Skeletal muscle cell (primary cell): ENCODE results near the gene ROPN1B.
"Not testable (repeated sequence)": the region's sequence is repeated elsewhere in the genome, so short reads cannot be mapped to it uniquely, and the experiment has no call there.

Experiments used
- DNase-seq: peaks from one replicate; pipeline ENCODE4 v3.0.0-alpha.2; 2010; ENCODE audit warnings: low read depth
- H3K4me3 ChIP-seq: 2 replicates; pipeline ENCODE4 v1.5.1; 2011; ENCODE audit warnings: low read depth, mild to moderate bottlenecking, control low read depth, low read length, moderate library complexity

Gene ROPN1B

DNA sequence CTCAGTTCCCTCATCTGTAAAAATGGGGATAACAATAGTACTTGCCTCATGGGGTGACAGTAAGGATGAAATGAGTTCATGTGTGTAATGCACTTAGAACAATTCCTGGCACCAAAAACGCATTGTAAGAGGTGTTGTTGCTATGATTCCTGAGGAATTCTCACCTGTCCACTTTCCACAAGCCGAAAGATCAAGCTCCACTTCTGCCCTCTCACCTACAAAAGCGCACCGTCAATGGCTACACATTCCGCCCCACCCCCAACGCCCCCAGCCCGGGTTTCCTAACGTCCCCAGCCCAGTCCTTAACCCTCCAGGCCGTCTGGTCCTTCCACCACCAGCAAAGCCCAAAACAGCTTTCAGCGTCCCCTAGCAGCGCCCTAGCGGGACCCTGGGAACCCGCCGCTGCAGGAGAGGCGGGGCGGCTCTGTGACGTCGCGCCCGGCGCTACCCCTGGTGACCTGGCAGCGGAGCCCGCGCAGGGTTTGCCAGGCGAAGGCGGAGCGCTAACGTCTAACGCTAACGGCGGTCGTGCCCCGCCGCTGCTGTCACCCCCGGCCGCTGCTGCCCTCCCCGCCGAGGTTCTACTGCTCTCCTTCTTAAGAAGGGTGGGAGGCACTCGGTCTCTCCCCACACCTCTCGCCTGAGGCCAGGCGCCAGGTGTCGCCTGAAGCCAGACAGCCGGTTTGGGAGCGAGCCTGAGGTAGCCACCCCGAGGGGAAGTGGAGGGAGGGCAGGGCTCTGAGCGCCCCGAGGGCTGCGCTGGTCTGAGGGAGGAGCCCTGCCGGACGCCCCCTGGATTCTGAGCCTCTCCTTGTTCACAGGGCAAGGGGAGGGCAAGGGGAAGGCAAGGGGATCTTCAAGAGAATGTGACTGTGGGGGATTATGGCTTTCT lies at the start of gene ROPN1B:
ROPN1B (plus strand) TSS at position 478 of the 892 bp plus-strand sequence. CDS start 2,877 bp downstream, outside the sequence.
- not testable (repeated sequence) for H3K4me3 ChIP-seq, DNase-seq

DNA sequence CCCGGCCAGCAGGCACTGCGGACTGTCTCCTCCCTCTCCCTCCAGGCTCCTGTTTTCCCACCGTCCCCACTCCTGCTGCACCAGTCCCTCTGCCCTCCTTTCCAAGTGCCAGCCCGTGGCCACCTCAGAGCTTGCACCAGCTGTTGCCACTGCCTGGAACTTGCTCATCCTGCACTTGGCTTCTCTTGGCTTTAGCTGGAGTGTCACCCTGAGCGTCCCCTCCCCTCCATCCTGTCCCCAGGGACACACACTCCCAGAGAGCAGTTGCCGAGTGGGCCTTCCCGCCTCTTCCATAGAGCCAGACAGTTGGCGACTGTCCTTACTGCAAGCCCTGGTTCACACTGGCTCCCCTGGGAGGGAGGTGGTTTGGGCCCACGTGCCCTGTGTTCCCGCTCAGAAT lies 48.8 kb upstream of the ROPN1B start:
- not testable (repeated sequence) for DNase-seq

DNA sequence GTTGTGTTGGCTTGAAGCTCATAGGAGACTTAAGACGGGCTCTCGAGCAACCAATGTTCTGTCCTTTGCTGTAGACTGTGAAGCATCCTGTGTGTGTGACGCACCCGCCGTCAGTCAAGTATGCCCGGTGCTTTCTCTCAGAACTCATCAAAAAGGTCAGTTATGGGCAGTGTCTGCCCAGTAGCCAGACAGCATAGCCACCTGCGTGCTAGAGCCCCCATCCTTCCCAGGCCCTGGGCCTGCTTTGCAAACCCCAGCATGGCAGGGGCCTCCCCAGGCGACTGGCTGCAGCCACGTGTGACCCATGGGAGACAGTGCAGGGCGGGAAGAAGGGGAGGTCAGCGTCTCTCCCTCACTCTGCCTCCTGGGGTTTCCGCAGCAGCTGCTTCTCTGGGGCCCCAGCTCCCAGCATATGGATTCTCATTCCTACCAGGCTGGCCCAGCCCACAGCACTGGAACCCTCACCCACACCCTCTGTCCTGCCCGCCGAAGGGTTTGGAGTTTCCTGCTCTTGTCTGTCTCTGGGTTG lies 48.2 kb upstream of the ROPN1B start:
- H3K4me3 ChIP-seq, DNase-seq: not testable (repeated sequence)

More for the DNA sequence above, 48.8 kb upstream of the ROPN1B start:
- not testable (repeated sequence) for H3K4me3 ChIP-seq

DNA sequence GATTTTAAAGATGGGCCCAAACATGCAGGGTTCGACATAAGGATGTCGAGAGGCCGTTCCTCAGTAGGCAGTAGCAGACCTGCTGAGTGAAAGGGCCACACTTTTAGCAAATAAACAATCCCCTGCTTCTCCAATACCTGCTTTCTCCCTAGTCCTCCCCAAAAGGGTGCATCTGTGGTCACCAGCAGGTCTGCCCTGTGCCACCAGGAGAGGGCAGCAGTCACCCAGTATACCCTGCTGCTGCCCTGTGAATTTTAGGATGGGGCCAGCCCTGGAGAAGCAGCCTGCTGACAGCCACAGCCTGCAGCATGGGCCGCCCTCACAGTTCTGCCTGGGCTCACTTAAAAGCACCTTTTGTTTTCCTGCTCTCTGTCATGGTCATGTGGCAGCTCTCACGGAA lies 47.3 kb upstream of the ROPN1B start:
- DNase-seq, H3K4me3 ChIP-seq: not testable (repeated sequence)

DNA sequence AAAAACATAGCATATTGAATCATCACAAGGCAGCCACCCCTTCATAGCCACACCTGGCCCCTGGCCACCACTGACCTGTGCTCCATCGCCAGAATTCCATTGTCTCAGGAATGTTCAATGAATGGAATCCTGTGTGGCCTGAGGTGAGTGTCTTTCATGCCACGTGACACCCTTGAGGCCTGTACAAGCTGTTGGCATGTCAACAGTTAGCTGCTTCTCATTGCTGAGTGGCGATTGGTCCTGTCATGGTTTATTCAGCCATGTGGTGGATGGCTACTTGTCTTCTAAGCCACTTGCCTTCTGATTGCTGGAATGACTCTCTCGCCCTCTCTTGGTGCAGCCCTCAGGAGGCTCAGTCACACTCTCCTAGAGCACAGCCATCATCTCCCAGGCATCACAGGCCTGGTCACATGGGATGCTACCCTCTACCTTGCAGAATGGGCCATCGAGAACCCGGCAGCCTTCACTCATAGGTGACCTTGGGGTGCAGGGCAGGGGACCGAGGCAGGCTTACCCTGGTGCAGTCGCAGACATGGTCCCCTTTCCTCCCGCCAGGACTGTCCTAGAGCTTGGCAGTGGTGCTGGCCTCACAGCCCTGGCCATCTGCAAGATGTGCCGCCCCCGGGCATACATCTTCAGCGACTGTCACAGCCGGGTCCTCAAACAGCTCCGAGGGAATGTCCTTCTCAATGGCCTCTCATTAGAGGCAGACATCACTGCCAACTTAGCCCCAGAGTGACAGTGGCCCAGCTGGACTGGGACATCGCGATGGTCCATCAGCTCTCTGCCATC lies 45.5 kb upstream of the ROPN1B start:
- not testable (repeated sequence) for H3K4me3 ChIP-seq, DNase-seq

DNA sequence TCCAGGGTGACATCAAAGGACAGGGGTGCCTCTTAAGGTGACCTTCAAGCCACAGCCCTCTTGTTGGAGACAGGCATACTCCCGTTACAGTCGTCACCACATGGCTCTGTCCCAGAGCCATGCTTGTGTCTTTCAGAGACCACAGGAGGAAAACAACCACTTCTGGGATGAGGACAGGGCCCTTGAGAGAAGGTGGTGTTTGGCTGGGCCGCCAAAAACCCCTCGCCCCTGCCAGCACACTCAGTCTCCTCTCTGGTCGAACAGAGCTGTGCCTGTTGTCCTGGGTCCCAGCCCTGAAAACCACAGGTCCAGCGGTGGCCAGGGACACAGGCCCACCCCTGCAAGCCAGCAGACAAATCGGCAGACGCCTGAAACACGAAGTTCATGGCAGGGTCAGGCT lies 44.7 kb upstream of the ROPN1B start:
- H3K4me3 ChIP-seq, DNase-seq: not testable (repeated sequence)

DNA sequence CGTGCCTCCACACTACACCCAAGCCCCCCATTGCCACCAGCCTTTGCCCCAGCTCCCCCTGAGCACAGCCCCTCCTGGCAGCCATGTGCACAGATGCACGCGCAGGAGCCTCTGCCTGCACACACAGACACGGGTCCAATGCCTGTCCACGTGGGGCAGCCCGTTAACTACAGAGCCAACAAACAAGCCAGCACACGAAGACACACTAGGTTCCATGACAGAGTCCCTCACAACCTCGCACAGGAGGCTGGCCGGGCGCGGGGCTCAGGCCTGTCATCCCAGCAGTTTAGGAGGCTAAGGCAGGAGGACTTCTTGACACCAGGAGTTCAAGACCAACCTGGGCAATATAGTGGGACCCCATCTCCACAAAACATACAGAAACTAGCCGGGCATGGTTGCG lies 43.3 kb upstream of the ROPN1B start:
- not testable (repeated sequence) for DNase-seq, H3K4me3 ChIP-seq

DNA sequence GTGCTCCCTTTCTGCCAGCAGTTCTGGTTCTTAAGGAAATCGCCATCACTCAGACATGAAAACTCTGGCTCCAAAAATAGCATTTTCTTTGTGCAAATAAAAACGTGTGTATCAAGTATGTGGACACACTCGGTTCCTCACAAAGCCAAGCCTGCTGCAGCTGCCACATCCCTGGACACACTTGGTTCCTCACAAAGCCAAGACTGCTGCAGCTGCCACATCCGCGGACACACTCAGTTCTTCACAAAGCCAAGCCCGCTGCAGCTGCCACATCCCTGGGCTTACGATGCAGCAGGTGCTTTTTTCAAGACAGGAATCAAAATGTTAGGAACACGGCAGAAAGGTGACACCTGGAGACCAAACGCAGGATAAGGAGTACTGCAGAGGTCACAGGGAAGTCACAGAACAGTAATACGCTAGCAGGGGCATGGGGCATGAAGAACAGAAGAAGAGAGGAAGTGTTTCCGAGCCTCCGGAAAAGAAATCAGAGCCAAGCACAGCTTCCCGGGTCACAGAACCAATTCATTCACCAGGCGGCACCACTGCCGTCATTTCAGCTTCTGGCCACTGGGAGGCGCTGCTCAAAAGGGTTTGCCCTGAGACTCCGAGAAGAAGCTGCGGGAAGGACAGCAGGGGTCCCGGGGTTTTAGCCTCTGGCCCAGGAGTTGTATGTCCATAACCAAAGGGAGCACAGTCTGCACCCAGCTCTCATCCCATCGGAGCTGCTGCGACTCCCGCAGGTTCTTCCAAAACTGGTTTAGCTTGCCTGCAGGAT lies 40.0 kb upstream of the ROPN1B start:
- not testable (repeated sequence) for DNase-seq, H3K4me3 ChIP-seq

DNA sequence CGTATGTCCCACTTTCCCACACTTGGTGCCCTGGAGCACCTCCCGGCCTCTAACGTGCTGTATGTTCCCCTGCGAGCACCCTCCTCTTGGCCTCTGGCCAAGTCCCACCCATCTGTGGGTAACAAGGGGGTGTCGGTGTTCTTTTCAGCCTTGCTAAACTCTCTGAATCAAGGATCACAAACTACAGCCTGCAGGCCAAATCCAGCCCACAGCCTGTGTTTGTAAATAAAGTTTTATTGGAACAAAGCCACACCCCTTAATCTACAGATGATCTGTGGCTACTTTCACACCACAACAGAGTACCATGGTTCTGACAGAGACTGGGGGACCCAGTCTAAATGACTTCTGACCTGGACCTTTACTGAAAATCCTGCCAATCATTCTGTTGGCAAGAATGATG lies 39.2 kb upstream of the ROPN1B start:
- not testable (repeated sequence) for DNase-seq, H3K4me3 ChIP-seq

DNA sequence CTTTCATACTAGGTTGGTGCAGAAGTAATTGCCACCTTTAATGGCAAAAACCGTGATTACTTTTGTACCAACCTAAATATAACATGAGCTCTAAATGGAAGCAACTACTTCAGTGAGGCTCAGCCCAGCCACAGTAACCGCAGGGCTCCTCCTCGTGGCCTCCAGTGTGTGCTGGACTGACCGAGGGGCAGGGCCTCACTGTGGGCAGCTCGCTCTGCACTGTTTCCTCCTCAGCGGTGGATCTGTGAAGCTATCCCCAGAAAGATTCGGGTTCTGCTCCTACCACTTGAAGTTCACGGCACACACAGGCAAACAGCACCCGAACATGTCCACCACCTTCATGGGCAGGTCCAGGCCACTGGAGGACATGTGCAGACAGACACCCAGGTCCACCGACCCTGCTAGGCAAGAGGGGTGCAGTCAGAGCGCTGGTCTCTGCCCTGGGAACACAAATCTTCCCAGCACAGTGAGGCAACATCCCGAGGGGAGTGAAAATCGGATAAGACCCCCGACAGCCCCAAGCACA lies 37.6 kb upstream of the ROPN1B start:
- not testable (repeated sequence) for H3K4me3 ChIP-seq, DNase-seq

DNA sequence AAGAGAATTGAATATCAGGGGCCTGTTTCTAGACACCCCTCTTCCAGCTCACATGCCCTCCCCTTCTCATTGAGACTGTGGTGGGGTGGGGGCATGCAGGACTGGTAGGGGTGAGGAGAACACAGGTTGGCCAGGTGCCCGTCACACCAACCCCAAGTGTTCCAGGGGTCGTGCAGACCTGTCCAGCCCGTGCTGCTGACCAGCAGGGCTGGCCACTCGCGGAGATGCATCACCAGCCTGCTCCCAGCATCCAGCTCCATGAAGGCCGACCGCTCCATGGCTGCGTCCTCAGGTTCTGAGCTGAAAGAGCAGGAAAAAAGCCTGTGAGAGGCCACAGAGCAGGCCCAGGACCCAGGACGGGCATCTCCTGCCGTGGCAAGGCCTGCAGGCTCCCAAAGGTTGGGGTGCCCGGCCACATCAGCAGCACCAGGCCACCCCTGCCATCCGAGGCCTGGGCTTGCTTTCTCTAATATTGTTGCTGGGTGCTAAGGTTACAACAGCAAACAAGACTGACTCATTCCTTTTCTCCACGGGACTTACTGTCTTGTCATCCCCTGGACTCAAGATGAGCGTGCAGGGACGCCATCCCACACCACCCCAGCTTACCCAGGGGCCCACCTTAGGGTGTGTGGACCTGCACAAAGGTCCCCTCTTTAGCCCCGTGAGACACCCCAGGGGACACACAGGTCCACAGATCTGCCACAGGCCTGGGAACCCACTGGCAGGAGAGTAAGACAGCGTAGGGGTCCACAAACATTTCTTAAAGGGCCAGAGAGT lies 35.4 kb upstream of the ROPN1B start:
- DNase-seq, H3K4me3 ChIP-seq: not testable (repeated sequence)

DNA sequence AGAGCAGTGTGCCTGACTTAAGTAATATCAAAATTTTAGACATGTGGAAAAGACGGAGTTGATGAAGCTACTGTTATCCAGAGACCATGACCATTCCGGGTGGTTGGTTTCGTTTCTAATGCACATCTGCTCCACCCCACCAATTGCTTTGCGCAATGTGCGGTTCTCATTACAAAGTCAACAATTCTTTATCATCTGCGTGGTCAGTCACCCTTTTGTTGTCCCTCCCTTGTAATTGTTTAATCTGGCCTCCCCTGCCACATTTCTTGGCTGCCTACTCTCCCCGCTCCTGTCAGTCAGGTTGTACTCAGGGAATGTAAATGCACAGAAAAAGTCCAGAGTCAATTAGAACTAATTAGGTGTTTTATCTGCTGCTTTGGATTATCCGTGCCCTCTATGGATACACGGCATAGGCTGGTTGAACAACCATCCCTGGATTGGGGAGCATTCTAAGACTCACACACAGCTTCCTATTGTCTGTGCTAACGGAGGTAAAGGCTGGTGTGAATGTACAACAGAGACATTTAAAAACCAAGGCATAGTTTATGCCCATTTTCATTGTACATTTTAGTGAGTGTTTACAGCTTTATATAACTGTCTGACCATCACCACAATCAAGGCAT lies 33.6 kb upstream of the ROPN1B start:
- DNase-seq, H3K4me3 ChIP-seq: not testable (repeated sequence)

DNA sequence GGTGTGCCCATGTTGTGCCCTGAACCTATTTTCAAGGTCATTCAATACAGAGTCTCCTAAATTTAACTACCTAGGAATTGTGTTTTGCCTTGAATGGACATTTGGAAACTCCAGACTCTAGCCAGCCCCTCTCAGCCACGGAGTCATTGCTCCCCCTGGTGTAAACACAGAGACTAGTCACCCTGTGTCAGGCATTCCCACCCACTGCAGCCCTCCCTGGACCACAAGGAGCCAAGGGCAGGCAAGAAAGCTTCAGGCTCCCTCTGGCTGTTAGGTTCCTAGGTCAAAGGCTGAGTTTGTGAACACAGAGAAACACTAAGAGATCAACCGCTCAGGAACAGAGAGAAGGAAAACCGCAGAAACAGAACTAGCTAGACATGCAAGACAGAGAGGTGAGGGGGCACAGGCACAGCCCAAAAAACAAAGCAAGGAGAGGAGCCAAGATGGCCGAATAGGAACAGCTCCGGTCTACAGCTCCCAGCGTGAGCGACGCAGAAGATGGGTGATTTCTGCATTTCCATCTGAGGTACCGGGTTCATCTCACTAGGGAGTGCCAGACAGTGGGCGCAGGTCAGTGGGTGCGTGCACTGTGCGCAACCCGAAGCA lies 32.7 kb upstream of the ROPN1B start:
- not testable (repeated sequence) for DNase-seq, H3K4me3 ChIP-seq

DNA sequence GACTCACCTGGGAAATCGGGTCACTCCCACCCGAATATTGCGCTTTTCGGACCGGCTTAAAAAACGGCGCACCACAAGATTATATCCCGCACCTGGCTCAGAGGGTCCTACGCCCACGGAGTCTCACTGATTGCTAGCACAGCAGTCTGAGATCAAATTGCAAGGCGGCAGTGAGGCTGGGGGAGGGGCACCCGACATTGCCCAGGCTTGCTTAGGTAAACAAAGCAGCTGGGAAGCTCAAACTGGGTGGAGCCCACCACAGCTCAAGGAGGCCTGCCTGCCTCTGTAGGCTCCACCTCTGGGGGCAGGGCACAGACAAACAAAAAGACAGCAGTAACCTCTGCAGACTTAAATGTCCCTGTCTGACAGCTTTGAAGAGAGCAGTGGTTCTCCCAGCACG lies 32.1 kb upstream of the ROPN1B start:
- DNase-seq, H3K4me3 ChIP-seq: not testable (repeated sequence)

DNA sequence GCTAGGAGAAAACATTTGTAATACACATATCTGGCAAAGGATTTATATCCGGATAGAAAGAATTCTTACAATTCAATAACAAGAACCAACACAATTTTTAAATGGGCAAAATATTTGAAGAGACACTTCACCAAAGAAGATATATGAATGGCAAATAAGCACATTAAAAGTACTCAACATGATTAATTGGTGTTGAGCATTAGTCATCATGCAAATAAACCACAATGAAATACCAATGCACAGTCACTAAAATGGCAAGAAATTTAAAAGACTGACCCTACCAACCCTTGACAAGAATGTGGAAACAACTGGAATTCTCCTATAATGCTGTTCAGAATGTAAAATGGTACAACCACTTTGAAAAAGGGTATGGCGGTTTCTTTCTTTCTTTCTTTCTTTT lies 21.2 kb upstream of the ROPN1B start:
- H3K4me3 ChIP-seq, DNase-seq: not testable (repeated sequence)

DNA sequence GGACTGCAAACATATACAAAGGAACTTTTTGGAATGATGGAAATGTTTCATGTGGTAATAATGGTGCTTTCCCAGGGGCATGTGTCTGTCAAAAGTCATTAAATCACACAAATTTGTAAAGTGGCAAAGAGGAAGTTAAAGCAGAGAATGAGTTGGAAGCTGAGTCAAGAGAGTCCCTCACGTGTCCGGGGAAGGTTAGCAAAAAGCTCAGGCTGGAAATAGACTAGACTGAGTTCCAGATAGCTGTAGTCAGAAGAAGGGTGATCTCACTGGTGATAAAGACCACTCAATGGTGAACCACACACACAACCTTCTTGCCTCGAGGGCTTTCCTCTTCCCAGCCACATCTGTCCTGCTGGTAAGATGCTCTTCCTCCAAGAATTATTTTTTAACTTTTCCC lies 20.1 kb upstream of the ROPN1B start:
- DNase-seq, H3K4me3 ChIP-seq: not testable (repeated sequence)

DNA sequence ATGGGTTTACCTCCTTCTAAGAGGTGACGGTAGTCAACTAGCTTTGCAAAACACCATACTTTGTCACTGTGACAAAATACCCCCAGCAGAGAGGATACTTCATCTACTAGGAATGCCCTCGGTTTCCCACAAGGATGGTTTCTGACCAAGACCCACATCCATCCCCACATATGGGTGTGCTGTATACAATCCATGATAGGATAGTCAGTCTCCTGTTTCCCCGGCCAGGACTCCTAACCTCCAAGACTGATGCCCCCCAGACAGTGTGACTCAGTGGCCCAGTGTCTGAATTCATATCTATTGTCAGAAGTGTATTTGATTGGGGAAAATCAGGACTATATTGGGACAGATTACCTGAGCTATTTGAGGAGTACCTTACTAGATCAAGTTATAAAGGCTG lies 17.8 kb upstream of the ROPN1B start:
- not testable (repeated sequence) for DNase-seq, H3K4me3 ChIP-seq
